T-helper 1 cell treated with Interleukin-12 subunit alpha and Interleukin-12 subunit beta and Interleukin-4 antibody, amounts not matched to agents 30 μg/mL and 1 μg/mL, for 36 hours (primary cell): ENCODE measurements around the gene ANKRD29.
"Not testable (repeated sequence)": the region's sequence is repeated elsewhere in the genome, so short reads cannot be mapped to it uniquely, and the experiment has no call there.

Experiments
- H3K27ac Mint-ChIP-seq: one replicate; pipeline ENCODE4 v1.8.0; 2021; ENCODE audit warnings: mild to moderate bottlenecking, mixed read lengths
- H3K27me3 Mint-ChIP-seq: one replicate; pipeline ENCODE4 v1.8.0; 2021; ENCODE audit warnings: low read depth, mixed read lengths
- H3K36me3 Mint-ChIP-seq: one replicate; pipeline ENCODE4 v1.8.0; 2021; ENCODE audit warnings: low read depth, mixed read lengths
- H3K4me1 Mint-ChIP-seq: one replicate; pipeline ENCODE4 v1.8.0; 2021; ENCODE audit warnings: low read depth, mixed read lengths
- H3K4me3 Mint-ChIP-seq: one replicate; pipeline ENCODE4 v1.8.0; 2021; ENCODE audit warnings: mild to moderate bottlenecking, moderate library complexity, mixed read lengths
- H3K9me3 Mint-ChIP-seq: one replicate; pipeline ENCODE4 v1.8.0; 2021; ENCODE audit warnings: mixed read lengths

Gene ANKRD29

GRCh38 chr18:23643815-23644490, 18.8 kb downstream of the ANKRD29 start:
- H3K27ac Mint-ChIP-seq: no peak overlapping the region
- H3K4me1 Mint-ChIP-seq: no peaks in the 10 kb centered on the region
- no peaks in the 10 kb centered on the region for H3K36me3 Mint-ChIP-seq
- H3K4me3 Mint-ChIP-seq: no peak overlapping the region
- H3K27me3 Mint-ChIP-seq: peaks cover 49% of the 10 kb centered on the region
- H3K9me3 Mint-ChIP-seq: no peaks in the 10 kb centered on the region

- no peaks in the 10 kb centered on the region for H3K36me3 Mint-ChIP-seq
- no peak overlapping the region for H3K27ac Mint-ChIP-seq
- no peak overlapping the region for H3K4me3 Mint-ChIP-seq
- H3K27me3 Mint-ChIP-seq: peaks cover 50% of the 10 kb centered on the region
- H3K4me1 Mint-ChIP-seq: no peaks in the 10 kb centered on the region
- no peaks in the 10 kb centered on the region for H3K9me3 Mint-ChIP-seq
Measured at GRCh38 chr18:23641937-23642666, 20.6 kb downstream of the ANKRD29 start.

DNA sequence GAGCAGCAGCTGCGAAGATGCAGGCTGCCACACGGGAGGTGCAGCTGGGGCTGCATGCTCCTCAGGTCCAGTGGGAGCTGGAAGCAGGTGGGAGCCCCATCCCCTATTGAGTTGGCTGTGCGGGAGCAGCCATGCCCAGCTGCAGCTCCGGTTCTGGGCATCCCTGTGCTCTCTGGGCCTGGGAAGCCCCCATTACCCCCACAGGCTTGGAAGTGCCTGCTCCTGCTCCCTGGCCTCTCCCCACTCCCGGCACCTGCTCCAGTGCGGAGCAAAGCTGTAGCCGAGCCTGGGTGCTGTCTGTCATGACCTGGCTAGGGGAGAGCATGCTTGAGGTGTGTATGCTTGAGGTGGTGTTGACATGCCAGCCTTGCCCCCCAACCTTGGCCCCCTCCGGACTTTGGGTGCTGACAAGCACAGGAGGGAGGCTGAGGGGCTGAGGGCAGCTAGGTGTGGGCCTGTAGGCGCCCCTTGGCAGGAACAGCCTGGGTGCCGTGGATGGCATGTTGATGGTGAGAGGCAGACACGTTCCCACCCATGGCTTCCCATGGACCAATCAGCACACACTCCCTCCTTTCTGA, 21.5 kb downstream of the ANKRD29 start:
- H3K27ac Mint-ChIP-seq: no peak overlapping the region
- no peaks in the 10 kb centered on the region for H3K9me3 Mint-ChIP-seq
- no peaks in the 10 kb centered on the region for H3K4me1 Mint-ChIP-seq

DNA sequence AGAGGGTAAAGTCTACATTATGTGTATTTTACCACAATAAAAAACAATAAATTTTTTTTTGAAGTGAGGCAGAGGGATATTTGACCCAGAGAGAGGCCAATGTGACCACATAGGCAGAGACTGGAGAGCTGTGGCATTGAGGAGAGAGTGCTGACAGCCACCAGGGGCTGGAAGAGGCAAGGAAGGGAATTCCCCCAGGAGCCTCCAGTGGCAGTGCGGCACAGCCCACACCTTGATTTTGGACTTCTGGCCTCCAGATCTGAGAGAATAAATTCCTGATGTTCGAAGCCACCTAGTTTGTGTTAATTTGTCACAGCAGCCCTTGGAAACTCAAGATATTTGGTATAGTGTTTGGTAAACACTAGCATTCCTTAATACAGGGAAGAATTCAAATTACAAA, 22.7 kb downstream of the ANKRD29 start:
- Mint-ChIP-seq H3K27me3 (peaks cover 46% of the 10 kb centered on the region), H3K4me3 (no peak overlapping the region), H3K4me1 (peaks cover 3% of the 10 kb centered on the region), H3K27ac (no peak overlapping the region), H3K36me3 (no peaks in the 10 kb centered on the region), H3K9me3 (no peaks in the 10 kb centered on the region)

More for the DNA sequence above, 21.5 kb downstream of the ANKRD29 start:
- Mint-ChIP-seq H3K4me3 (no peak overlapping the region), H3K36me3 (no peaks in the 10 kb centered on the region), H3K27me3 (peaks cover 42% of the 10 kb centered on the region)

- not testable (repeated sequence) for H3K9me3 Mint-ChIP-seq, H3K27ac Mint-ChIP-seq, H3K4me3 Mint-ChIP-seq, H3K36me3 Mint-ChIP-seq
- Mint-ChIP-seq H3K27me3 (peaks cover 44% of the 10 kb centered on the region), H3K4me1 (peaks cover 10% of the 10 kb centered on the region)
Measured at GRCh38 chr18:23636433-23636832, 26.3 kb downstream of the ANKRD29 start.

GRCh38 chr18:23636071-23636399, 26.7 kb downstream of the ANKRD29 start:
- Mint-ChIP-seq H3K4me1 (peaks cover 10% of the 10 kb centered on the region), H3K4me3 (no peak overlapping the region), H3K27ac (no peak overlapping the region), H3K36me3 (no peaks in the 10 kb centered on the region), H3K9me3 (no peaks in the 10 kb centered on the region), H3K27me3 (peaks cover 48% of the 10 kb centered on the region)

DNA sequence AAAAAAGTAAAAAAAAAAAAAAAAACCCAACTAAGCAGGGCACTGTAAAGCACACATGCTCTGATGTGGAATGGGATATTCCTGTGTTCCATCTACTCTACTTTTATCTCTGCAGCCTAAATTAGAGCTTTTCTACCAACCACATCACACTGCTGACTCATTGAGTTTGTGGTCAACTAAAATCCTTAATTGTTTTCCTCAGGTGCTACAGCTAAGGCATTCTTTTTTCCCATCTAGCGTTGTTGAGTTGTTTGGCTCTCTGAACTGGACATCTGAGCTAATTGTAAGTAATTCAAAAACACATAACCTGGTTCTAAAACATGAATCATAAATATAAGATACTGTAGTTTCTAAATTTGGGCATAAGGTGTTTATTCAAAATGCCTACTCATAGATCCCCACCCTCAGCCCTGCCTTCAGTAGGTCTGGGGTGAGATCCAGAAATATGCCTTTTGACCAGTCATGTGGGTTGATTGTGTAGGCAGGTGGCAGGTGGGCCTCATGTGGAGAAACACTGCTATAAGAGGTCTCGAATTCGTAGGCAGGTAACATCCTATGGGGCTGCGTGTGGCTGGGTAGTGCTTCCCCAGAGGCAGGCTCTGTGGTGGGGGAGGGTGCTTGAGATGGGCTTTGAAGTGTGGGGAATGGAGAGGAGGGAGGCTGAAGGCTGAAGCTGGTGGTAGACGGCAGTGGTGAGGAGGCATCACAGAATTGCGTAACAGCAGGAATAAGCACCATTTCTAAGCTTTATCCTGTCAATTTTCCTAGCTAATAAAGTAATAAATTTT, 27.2 kb downstream of the ANKRD29 start:
- Mint-ChIP-seq H3K27me3 (peaks cover 47% of the 10 kb centered on the region), H3K4me3 (no peak overlapping the region), H3K36me3 (no peaks in the 10 kb centered on the region), H3K4me1 (peaks cover 10% of the 10 kb centered on the region), H3K27ac (no peak overlapping the region), H3K9me3 (no peaks in the 10 kb centered on the region)

GRCh38 chr18:23634692-23635091, 28.0 kb downstream of the ANKRD29 start:
- Mint-ChIP-seq H3K4me1 (peaks cover 10% of the 10 kb centered on the region), H3K27ac (no peak overlapping the region), H3K9me3 (no peaks in the 10 kb centered on the region), H3K27me3 (peaks cover 39% of the 10 kb centered on the region), H3K36me3 (no peaks in the 10 kb centered on the region), H3K4me3 (no peak overlapping the region)

DNA sequence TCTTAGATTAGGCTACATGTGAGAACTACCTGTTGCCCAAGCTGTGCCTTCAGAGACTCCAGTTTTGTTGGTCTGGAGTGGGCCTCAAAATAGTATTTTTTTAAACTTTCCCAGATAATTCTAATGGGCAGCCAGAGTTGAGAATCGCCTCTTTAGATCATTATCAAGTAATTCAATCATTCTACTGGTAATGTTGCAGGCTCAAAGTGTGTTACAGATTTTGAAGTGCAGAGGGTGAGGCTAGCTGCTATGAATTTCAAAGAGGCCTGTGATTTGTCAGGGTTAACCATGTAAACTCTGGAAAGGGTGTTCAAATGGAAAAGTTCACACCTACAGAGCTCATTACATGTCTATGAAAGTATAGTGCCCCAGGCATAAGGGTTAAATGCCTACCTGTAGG, 30.1 kb downstream of the ANKRD29 start:
- Mint-ChIP-seq H3K36me3 (no peaks in the 10 kb centered on the region), H3K27ac (no peak overlapping the region), H3K4me3 (no peak overlapping the region), H3K27me3 (peaks cover 25% of the 10 kb centered on the region), H3K4me1 (peaks cover 10% of the 10 kb centered on the region), H3K9me3 (no peaks in the 10 kb centered on the region)

DNA sequence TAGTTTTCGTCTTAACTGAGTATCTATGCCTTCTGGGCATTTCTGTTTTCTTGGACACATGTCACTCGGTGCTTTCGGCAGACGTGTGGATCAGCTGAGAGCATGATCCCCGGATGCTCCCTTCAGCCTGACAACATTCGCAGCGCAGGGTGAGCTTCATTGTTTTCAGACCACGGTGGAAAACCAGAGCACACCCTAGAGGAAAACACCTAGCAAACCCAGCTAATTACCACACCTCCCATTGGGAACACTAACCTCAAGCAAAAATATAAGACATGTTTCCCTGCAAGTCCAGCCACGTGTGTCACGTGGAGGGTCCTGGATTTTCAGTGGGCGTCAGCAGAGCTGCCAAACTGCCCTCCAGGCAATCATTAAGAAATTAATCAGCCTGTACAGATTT, 31.0 kb downstream of the ANKRD29 start:
- Mint-ChIP-seq H3K9me3 (no peaks in the 10 kb centered on the region), H3K27me3 (peaks cover 25% of the 10 kb centered on the region), H3K4me3 (no peak overlapping the region), H3K36me3 (no peaks in the 10 kb centered on the region), H3K4me1 (peaks cover 11% of the 10 kb centered on the region), H3K27ac (no peak overlapping the region)

DNA sequence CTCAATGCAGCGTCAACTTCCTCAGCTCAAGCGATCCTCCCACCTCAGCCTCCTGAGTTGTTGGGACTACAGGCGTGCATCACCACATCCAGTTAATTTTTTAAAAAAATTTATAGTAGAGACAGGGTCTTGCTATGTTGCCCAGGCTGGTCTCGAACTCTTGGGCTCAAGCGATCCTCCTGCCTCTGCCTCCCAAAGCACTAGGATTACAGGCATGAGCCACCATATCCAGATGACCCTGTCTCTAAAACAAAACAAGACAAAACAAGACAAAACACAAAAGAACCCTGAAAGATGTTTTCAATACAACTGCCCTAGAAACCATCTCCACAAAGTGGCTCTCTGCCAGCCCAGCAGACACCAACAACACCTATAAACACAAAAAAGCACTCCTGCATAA, 31.4 kb downstream of the ANKRD29 start:
- peaks cover 28% of the 10 kb centered on the region for H3K27me3 Mint-ChIP-seq
- no peaks in the 10 kb centered on the region for H3K9me3 Mint-ChIP-seq
- no peak overlapping the region for H3K4me3 Mint-ChIP-seq
- H3K36me3 Mint-ChIP-seq: no peaks in the 10 kb centered on the region
- H3K27ac Mint-ChIP-seq: no peak overlapping the region
- peaks cover 15% of the 10 kb centered on the region for H3K4me1 Mint-ChIP-seq

DNA sequence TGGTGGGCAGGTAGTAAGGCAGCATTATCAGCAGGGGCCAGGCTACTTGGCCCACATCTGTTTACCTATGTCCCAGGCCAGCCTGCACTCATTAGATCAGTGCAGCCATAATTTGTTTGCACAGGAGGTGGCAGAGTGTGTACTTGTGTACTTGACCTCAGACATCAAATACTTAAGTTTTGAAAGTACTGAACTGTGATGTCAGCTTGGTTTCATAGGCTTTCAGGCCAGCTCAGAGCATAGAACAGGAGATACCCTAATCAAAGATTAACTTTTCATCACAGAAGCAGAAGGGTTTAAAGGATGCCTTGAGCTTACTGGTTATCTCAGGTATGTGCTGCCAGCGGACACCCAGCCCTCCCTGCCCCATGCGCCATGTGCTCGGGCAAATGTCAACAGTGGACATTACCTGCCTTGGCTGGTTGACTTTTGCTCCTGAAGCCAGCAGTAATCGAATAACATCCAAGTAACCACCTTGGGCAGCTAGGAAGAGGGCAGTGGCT, 33.2 kb downstream of the ANKRD29 start:
- H3K36me3 Mint-ChIP-seq: no peaks in the 10 kb centered on the region
- peaks cover 6% of the 10 kb centered on the region for H3K4me1 Mint-ChIP-seq
- no peak overlapping the region for H3K4me3 Mint-ChIP-seq
- no peaks in the 10 kb centered on the region for H3K9me3 Mint-ChIP-seq
- no peak overlapping the region for H3K27ac Mint-ChIP-seq
- peaks cover 16% of the 10 kb centered on the region for H3K27me3 Mint-ChIP-seq

DNA sequence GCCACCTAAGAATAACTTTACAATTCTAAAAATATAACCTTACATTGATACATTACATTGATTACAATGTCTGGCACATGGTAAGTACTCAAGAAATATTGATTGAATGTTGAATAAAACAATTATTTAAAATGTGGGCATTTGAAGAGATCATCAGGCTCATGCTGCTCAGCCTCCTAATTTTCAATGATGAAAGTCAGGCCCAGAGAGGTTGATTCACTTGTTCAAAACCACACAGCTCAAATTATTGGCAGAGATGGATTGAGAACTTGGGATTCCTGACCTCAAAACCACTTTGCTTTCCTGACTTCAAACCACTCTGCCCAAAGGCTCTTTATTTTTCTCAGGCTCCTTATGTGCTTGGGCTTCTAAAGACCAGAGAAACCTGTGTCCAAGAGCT, 34.7 kb downstream of the ANKRD29 start:
- H3K4me3 Mint-ChIP-seq: no peak overlapping the region

GRCh38 chr18:23627321-23627720, 35.4 kb downstream of the ANKRD29 start:
- Mint-ChIP-seq H3K4me1 (peaks cover 4% of the 10 kb centered on the region), H3K9me3 (no peaks in the 10 kb centered on the region), H3K4me3 (no peak overlapping the region), H3K27ac (no peak overlapping the region), H3K27me3 (peaks cover 17% of the 10 kb centered on the region), H3K36me3 (no peaks in the 10 kb centered on the region)

More for the DNA sequence above, 34.7 kb downstream of the ANKRD29 start:
- Mint-ChIP-seq H3K27ac (no peak overlapping the region), H3K4me1 (peaks cover 4% of the 10 kb centered on the region), H3K36me3 (no peaks in the 10 kb centered on the region), H3K27me3 (peaks cover 15% of the 10 kb centered on the region), H3K9me3 (no peaks in the 10 kb centered on the region)
